GM12875 (cell line): ENCODE data around the gene ZNF337.
"Not testable (repeated sequence)": the region's sequence is repeated elsewhere in the genome, so short reads cannot be mapped to it uniquely, and the experiment has no call there.

Experiments
- H3K4me3 ChIP-seq: one replicate; pipeline ENCODE4 v1.5.1; 2011; ENCODE audit warnings: low read depth, low read length, control low read depth
- TF ChIP-seq, protein P1 (sequence below): IDR thresholded peaks from 2 replicates; pipeline ENCODE4 v1.5.1; 2011; ENCODE audit warnings: low read depth, mild to moderate bottlenecking, control low read depth, inconsistent platforms, low read length, moderate library complexity, borderline replicate concordance; ENCODE audit not compliant: insufficient read depth

ZNF337 gene

GRCh38 chr20:25644814-25645213, 51.8 kb downstream of the ZNF337 start:
- no peak overlapping the region for H3K4me3 ChIP-seq
- TF ChIP-seq, protein P1, sequence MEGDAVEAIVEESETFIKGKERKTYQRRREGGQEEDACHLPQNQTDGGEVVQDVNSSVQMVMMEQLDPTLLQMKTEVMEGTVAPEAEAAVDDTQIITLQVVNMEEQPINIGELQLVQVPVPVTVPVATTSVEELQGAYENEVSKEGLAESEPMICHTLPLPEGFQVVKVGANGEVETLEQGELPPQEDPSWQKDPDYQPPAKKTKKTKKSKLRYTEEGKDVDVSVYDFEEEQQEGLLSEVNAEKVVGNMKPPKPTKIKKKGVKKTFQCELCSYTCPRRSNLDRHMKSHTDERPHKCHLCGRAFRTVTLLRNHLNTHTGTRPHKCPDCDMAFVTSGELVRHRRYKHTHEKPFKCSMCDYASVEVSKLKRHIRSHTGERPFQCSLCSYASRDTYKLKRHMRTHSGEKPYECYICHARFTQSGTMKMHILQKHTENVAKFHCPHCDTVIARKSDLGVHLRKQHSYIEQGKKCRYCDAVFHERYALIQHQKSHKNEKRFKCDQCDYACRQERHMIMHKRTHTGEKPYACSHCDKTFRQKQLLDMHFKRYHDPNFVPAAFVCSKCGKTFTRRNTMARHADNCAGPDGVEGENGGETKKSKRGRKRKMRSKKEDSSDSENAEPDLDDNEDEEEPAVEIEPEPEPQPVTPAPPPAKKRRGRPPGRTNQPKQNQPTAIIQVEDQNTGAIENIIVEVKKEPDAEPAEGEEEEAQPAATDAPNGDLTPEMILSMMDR, result no peak

DNA sequence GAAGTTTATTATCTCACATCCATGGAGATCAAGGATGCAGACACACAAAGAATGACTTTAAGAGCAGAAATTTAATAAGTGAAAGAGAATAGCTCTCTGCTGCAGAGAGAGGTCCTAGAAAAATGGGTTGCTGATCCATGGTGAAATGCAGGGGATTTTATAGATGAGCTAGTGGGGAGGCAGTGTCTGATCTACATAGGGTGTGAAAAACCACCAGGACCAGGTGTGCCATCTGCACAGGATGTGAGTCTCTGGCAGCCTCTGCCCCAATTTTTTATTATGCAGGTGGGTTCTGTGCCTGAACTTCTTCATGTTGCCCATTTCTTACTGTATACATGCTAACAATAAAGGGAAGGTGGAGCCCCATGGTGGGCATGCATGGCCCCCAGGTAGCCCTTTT, 52.9 kb downstream of the ZNF337 start:
- TF ChIP-seq, protein P1, result no peak
- no peak overlapping the region for H3K4me3 ChIP-seq

DNA sequence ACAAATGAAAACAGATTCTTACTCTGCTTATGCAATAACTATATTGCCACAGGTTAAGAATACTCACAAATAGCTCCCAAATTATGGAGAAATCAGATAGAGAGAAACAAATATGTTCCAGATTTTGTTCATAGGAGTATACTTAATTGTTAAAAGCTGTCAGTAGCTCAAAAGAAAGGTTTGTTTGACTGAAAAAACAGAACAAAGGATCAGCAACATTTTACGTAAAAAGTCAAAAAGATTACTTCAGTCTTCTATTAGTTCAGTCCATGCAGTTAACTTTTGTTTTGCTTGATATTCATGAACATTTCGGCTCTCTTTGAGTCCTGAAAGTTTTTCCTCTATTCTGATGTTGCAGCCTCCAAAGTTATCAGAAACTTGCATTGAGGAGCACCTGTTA, 59.4 kb downstream of the ZNF337 start:
- TF ChIP-seq, protein P1, result no peak
- no peak overlapping the region for H3K4me3 ChIP-seq

GRCh38 chr20:25632940-25633790, 63.5 kb downstream of the ZNF337 start:
- TF ChIP-seq, protein P1, result no peak
- no peak overlapping the region for H3K4me3 ChIP-seq

DNA sequence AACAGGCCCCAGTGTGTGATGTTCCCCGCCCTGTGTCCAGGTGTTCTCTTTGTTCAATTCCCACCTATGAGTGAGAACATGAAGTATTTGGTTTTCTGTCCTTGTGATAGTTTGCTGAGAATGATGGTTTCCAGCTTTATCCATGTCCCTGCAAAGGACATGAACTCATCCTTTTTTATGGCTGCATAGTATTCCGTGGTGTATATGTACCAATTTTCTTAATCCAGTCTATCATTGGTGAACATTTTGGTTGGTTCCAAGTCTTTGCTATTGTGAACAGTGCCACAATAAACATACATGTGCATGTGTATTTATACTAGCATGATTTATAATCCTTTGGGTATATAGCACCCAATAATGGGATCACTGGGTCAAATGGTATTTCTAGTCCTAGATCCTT, 66.0 kb downstream of the ZNF337 start:
- H3K4me3 ChIP-seq, result not testable (repeated sequence)

DNA sequence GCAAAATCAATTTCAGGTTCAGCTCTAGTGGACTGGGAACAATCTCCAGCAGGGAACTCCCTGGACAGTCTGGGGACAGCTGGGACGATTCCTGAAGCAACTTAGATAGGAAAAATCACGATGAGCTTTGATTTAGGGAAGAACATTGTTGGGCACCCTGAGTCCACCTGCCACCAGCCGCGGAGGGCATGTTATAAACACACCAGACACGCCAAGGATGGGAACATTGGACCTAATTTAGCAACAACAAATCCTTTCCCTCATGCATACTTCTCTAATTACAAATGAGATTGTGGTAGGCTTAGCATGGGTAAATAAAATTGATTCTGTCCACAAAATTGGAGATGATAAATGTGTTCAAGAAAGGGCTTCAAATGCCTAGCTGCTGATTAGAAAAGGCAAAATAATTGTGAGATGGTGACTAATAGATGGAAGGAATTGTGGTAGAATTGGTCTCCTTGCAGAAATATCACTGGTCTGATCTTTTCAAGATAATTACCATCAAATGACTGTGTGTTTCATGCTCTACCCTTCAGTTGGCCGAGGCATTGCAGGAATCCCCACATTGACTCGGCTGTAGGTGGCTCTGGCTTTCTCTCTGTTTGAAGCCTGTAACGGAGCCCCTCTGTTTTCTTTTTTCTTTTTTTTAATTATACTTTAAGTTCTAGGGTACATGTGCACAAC, 66.7 kb downstream of the ZNF337 start:
- no peak overlapping the region for H3K4me3 ChIP-seq
- TF ChIP-seq, protein P1, result no peak

DNA sequence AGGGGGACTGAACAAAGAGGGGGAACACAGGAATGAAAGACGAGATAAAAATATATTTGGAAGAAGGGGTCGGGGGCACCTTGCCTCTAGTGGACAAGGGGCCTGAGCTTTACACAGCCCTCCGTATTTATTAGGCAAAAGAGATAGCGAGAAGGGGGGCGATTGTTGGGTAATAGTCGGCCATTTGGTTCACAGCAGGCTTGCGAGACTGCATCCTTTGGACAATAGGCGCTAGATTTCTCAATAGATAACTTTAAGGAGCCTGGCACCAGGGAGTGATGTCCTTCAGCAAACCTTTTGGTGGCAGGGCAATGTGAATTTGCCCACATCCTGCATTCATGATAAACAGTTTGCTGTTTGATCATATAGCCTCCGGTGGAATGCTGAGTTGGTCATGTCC, 69.9 kb downstream of the ZNF337 start:
- no peak overlapping the region for H3K4me3 ChIP-seq
- TF ChIP-seq, protein P1, result no peak
